Fibroblast of skin of right biceps (primary cell): ENCODE measurements around the gene HYDIN.
A peak's percentile ranks its signal among the peaks of the same experiment; 100 is the strongest.
"Not testable (repeated sequence)": the region's sequence is repeated elsewhere in the genome, so short reads cannot be mapped to it uniquely, and the experiment has no call there.

Experiments
- DNase-seq: peaks from one replicate; pipeline ENCODE4 v3.0.0-alpha.2; 2013

The HYDIN gene

GRCh38 chr16:70822734-70823133 is 407.8 kb downstream of the HYDIN start:
- DNase-seq = not testable (repeated sequence)

DNA sequence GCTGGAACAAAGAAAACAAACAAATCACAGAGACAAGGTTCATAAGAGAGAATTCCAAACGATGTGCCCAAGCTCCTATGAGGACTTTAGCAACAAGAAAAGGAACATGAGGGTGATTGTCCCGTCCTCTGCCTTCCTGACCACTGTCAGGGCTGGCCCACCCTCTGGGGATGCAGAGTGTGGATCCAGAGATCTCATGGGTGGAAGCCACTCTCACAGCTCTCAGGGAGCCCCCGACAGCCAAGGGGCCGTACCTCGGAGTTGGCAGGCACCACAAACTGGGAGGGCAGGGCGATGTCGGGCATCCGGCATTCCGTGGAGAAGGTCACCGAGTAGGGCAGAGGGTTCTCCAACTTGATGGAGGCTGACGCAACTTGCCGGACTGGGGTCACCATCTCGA is 412.4 kb downstream of the HYDIN start:
- not testable (repeated sequence) for DNase-seq

DNA sequence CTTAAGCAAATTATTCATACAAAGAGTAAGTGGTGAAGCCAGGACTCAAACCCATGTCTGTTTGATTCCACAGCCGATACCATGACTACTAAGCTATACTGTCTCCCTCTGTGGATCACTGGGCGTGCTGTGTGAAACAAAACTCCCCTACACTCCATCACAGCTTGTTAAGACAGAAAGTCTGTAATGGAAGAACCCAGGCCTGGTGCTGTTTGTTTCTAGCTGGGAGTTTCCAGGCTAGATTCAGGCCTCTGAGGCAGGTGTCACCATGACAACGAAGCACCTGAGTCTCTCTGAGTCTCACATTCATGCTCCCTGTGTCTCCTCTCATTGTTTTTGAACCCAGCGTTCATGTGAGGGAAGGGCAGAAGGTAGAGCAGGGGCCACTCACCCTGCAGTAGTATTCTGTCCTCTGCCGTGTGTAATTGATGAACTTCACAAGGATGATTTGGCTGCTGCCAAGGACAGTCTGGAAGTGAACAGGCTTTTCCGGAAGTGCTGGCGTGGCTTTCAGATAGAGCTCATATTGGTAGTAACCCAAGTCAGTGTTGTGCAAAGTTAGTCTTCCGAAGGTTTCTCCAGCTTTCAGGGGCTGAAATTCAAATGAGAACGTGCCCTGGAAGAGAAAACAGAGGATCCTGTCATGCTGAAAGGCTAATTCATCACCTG is 421.0 kb downstream of the HYDIN start:
- no peak for DNase-seq

DNA sequence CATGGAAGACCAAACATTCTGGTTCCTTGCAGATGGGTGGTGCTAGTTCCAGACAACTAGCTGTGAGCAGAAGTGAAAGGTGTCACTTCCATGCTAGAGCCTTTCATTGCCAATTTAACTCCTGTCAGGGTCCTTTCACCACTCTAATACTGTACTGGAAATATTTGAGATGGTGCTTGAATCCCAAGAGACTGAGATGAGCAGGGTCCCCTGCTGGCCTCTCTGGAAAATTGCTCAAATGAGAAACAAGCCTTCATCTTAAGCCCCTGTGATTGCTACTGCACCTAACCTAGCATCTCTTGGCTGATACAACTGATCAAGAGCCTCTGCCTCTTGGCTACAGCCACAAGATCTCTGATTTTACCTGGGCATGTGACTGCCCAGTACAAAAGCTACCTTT is 422.2 kb downstream of the HYDIN start:
- no peak for DNase-seq

GRCh38 chr16:70805787-70806186 is 424.7 kb downstream of the HYDIN start:
- peak; percentile 84 for DNase-seq

- no peak for DNase-seq
Observed at GRCh38 chr16:70805380-70805779, 425.1 kb downstream of the HYDIN start.

GRCh38 chr16:70804734-70805169 is 425.8 kb downstream of the HYDIN start:
- DNase-seq = no peak

DNA sequence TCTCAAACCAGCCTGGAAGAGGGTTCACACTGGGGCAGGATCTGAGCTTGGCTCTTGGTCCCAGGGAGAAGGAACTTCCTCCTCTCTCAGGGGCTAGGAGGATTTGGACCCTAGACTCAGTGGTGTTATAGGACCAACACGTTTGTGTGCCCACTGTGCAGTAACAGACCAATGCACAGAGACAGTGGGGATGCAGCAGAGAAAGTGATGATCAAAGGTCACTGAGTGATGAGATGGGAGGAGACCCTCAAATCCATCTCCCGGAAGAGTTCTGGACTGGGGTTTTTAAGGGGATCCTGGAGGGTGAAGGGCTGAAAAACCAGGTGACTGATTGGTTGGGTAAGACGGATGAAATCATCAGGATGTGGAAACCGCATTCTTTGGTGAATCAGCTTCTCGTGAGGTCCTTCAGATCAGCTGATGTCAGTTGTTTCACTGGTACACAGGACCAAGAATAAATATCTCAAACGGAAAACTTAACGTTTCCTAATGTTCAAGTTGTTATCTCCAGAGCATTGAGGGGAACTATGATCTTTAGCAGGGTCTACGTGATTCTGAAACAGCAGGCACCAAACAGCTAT is 426.3 kb downstream of the HYDIN start:
- DNase-seq = peak; percentile 76

- DNase-seq = no peak
Observed at GRCh38 chr16:70803319-70803718, 427.2 kb downstream of the HYDIN start.

GRCh38 chr16:70801611-70802010 is 428.9 kb downstream of the HYDIN start:
- DNase-seq = no peak

DNA sequence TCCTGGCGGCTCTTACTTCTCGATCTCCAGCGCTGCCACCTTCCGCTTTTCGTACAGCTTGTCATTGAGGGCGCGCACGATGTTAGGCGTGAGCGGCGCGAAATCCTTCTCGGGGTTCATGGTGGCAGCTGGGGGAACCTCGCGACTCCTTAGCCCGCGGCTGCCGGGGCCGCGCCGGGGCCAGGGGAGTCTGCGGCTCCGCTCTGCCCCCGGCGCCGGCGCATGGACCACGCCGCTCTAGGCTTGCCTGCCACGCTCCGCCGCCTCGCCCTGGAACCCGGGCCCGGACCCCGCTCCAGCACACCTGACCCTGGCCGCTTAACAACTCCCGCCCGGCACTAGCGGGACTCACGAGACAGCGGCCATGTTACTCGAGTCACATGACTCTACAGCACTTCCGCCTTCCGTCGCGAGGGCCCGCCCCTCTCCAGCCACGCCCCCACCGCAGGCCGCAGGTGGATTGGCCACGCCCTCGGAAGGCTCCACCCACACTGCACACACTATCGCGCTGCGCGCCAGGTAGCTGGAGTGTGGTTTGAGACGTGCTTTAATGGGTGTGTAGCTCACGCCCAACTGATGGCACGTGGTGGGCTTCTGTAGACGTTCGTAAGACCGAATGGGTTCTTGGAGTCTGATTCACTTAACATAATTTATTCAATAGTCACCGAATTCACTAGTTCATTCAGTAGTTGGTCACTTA is 429.6 kb downstream of the HYDIN start, which contains the start of gene VAC14:
Gene VAC14 (minus strand): TSS at position 378 of the 700 bp plus-strand sequence. CDS start 258 bp downstream, at position 120.
- DNase-seq = peak; percentile 78

- no peak for DNase-seq
Observed at GRCh38 chr16:70800311-70800710, 430.2 kb downstream of the HYDIN start.

DNA sequence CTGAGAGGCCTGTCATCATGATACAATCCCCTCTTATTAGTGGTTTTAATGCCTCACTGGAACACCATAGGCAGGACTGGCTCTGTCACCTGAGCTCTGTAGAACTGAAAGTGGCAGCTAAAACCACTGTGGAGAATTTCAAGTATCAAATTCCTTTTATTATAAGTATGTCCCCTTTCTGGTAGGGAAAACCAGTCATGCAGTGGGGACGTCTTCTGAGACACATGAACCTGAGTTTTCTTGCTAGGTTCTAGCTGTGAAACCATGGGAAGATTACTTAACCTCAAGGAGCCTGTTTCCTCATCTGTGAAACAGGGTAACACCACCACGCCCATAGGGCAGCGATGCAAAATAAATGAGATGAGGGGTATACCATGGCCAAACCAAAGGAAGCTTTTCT is 434.2 kb downstream of the HYDIN start:
- DNase-seq = no peak

GRCh38 chr16:70795296-70795912 is 435.1 kb downstream of the HYDIN start:
- DNase-seq = no peak

GRCh38 chr16:70793851-70794502 is 436.5 kb downstream of the HYDIN start:
- no peak for DNase-seq

DNA sequence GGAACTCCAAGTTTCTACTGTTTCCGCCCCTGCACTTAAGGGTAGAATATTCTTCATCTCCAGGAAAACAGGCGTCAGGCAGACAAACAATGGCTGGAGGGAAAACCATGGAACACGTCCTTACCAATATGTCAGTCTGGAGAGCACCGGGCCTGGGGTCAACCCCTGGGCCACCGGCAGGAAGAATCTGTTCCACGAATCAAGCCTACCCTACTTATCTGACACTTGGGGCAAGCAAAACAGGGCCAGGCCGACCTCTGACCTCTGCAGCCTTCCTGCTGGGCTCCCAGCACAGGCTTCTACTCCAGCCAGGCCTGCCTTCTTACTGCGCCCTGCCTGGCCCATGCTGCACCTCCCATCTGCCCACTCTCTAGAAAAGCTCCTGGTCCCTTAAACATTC is 439.7 kb downstream of the HYDIN start:
- no peak for DNase-seq

DNA sequence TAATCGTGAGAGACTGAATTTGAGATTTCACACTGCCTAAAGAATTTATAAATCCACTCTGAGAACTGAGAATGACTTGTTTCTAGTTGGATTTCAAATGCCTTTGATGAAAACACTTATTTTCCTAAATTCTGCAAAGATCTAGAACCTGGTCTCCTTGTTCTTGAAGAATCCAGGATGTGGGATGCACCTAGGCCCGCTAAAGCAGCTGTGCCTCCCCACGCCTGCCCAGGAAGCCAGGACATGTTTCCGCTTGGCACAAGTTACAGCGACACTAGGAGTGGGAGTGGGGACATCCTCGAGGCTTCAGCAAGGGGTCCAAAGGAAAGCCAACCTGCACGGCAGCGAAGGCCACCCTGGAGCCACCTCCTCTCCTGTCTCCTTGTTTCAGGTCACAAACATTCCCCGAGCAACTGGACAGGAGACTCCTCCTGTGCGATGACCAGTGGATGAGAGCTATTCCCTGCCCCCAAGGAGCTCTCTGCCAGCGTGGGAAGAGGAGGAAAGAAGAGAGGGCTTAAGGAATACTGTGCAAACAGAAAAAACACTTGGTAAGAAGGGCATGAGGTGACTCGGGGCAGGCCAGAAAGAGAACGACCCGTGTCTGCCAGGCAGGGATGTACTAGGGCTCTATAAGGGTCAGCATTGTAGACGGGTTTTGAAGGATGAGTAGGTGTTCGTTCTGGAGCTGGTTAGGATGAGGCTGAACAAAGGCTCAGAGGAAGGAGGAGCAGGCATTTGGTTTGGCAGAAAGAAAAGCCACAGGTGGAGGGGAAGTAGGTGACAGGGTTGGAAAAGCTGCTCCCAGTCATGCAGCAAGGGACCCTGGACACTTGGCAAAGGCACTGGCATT is 440.7 kb downstream of the HYDIN start:
- no peak for DNase-seq

DNA sequence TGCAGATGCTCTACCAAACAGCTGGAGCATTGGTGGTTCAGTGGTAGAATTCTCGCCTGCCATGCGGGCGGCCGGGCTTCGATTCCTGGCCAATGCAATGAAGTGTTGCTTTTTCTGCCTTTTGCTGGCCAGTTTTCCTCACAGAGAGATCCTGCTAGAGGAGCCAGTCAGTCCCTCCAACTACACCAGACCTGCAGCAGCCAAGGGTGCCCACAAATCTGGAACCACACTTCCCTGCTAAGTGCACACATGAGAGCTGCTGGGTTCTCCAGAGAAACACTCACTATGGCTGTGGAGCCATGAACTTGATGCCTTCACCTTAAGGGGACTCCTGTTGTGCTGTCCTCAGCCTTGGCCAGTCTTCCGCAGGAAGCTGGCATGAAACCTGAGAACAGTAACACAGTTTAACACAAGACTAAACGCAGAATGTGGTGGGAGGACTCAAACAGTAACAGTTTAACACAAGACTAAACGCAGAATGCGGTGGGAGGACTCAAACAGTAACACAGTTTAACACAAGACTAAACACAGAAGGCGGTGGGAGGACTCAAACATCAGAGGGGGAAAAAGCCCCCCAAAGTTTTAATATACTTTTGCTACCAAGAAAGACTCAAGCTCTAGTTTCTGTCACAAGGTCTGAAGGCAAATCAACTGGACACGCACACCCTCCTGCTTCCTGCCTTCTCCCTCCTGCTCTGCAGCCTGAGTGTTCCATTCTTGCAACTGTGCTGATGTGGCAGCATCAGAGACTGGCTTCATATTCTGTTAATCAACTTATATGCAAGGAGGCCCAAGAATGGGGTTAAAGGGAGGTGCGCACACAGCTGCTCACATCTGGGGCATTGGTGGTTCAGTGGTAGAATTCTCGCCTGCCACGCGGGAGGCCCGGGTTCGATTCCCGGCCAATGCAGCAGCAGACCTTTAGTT is 441.6 kb downstream of the HYDIN start:
- DNase-seq = peak; percentile 64

- DNase-seq = no peak
Observed at GRCh38 chr16:70786020-70786755, 444.3 kb downstream of the HYDIN start.
